H1 (cell line): ENCODE measurements around the gene MIDN. TPM values are rescaled to one million over a fixed set of nuclear protein-coding genes. Genes with fewer than 3 reads are reported as not detected.
A peak's percentile ranks its signal among the peaks of the same experiment; 100 is the strongest.

Experiments
- CTCF ChIA-PET: fragments of 300-600 bp; sonication (Branson Sonifier 250); formaldehyde crosslinking; loops from one replicate; lab custom pipeline; 2021; ENCODE audit not compliant: partially characterized antibody; lab: Charles Lee
- POLR2A ChIA-PET: fragments of 300-600 bp; sonication (Branson Sonifier 250); formaldehyde crosslinking; loops from one replicate; lab custom pipeline; 2021; ENCODE audit warnings: inconsistent platforms; ENCODE audit not compliant: partially characterized antibody; lab: Charles Lee
- DNase-seq, 2 experiments: peaks; one replicate each; pipeline versions ENCODE4 v3.0.0 to v3.0.0-alpha.2; 2010 to 2022; ENCODE audit warnings: low spot score in 2 of 2, low read depth in 1 of 2, mixed read lengths in 1 of 2
- FAIRE-seq: peaks from 2 replicates; lab custom pipeline; 2011; peaks lifted over from hg19 to GRCh38; lab: Jason Lieb, UNC
- H2AFZ ChIP-seq: 2 replicates; pipeline ENCODE4 v1.8.1; 2012; ENCODE audit warnings: low read length, inconsistent platforms
- H2AK5ac ChIP-seq: 2 replicates; pipeline ENCODE4 v1.6.1; 2013; ENCODE audit warnings: low read depth, low read length
- H2BK120ac ChIP-seq: replicated peaks from 2 replicates; pipeline ENCODE3; 2013; ENCODE audit warnings: low read depth, low read length, inconsistent platforms
- H2BK12ac ChIP-seq: 2 replicates; pipeline ENCODE4 v1.6.1; 2013; ENCODE audit warnings: low read depth, low read length
- H2BK15ac ChIP-seq: 2 replicates; pipeline ENCODE4 v1.6.1; 2013; ENCODE audit warnings: low read length
- H2BK20ac ChIP-seq: 2 replicates; pipeline ENCODE4 v1.6.1; 2013; ENCODE audit warnings: low read length
- H2BK5ac ChIP-seq: 2 replicates; pipeline ENCODE4 v1.6.1; 2013; ENCODE audit warnings: low read depth, low read length
- H3K14ac ChIP-seq: 2 replicates; pipeline ENCODE4 v1.6.1; 2013; ENCODE audit warnings: inconsistent platforms; ENCODE audit not compliant: insufficient read length
- H3K18ac ChIP-seq: 2 replicates; pipeline ENCODE4 v1.6.1; 2013; ENCODE audit warnings: low read length; ENCODE audit errors: extremely low read depth
- H3K23ac ChIP-seq: 2 replicates; pipeline ENCODE4 v1.6.1; 2013; ENCODE audit warnings: inconsistent platforms; ENCODE audit not compliant: insufficient read length
- H3K23me2 ChIP-seq: 2 replicates; pipeline ENCODE4 v1.6.1; 2013; ENCODE audit warnings: low read depth, low read length
- H3K27ac ChIP-seq: 2 replicates; pipeline ENCODE4 v1.6.1; 2011; ENCODE audit warnings: low read depth, low read length, inconsistent platforms
- H3K27me3 ChIP-seq, 4 experiments: replicated peaks in 1 of 4; 1 replicate in 1 of 4; 2 replicates in 3 of 4; pipeline versions ENCODE4 v1.6.1 to v1.8.1; 2011 to 2013; ENCODE audit warnings: low read length in 3 of 4, mild to moderate bottlenecking in 3 of 4, inconsistent platforms in 2 of 4, mixed read lengths in 2 of 4, moderate library complexity in 1 of 4; ENCODE audit not compliant: control insufficient read depth in 3 of 4, insufficient read depth in 3 of 4; ENCODE audit errors: extremely low read depth in 1 of 4
- H3K36me3 ChIP-seq, 4 experiments: 2 replicates each; pipeline versions ENCODE4 v1.6.1 to v1.8.1; 2011 to 2013; ENCODE audit warnings: mild to moderate bottlenecking in 4 of 4, low read length in 3 of 4, moderate library complexity in 2 of 4, control low read depth in 1 of 4, inconsistent platforms in 1 of 4; ENCODE audit not compliant: insufficient read depth in 4 of 4, control insufficient read depth in 2 of 4
- H3K4ac ChIP-seq: replicated peaks from 2 replicates; pipeline ENCODE3; 2013; ENCODE audit warnings: low read length, low read depth, mixed read lengths, inconsistent platforms; ENCODE audit not compliant: insufficient read length
- H3K4me1 ChIP-seq, 4 experiments: replicated peaks in 1 of 4; 1 replicate in 1 of 4; 2 replicates in 3 of 4; pipeline versions ENCODE4 v1.6.1 to v1.8.1; 2011 to 2013; ENCODE audit warnings: low read length in 3 of 4, inconsistent platforms in 2 of 4, mixed read lengths in 1 of 4; ENCODE audit not compliant: insufficient read depth in 4 of 4, control insufficient read depth in 3 of 4
- H3K4me2 ChIP-seq, 2 experiments: 2 replicates each; pipeline versions ENCODE4 v1.6.1 to v1.8.1; 2011 to 2013; ENCODE audit warnings: low read depth in 2 of 2, low read length in 2 of 2, control low read depth in 1 of 2, inconsistent platforms in 1 of 2, mild to moderate bottlenecking in 1 of 2; ENCODE audit not compliant: insufficient read depth in 1 of 2
- H3K4me3 ChIP-seq, 4 experiments: fragments of 200-600, 300-600 bp in 1 of 4; sonication (generic), shearing (Covaris generic), sonication (Bioruptor Twin) in 1 of 4; 2 replicates each; pipeline versions ENCODE4 v1.5.1 to v1.8.1; 2011 to 2016; ENCODE audit warnings: low read length in 4 of 4, low read depth in 3 of 4, control low read depth in 2 of 4, inconsistent platforms in 2 of 4, mild to moderate bottlenecking in 2 of 4, mixed read lengths in 1 of 4, moderate library complexity in 1 of 4; ENCODE audit not compliant: insufficient read depth in 2 of 4; ENCODE audit errors: extremely low read depth in 1 of 4
- H3K56ac ChIP-seq: replicated peaks from 2 replicates; pipeline ENCODE3; 2013; ENCODE audit warnings: low read depth, mild to moderate bottlenecking, mixed read lengths, low read length, inconsistent platforms; ENCODE audit not compliant: insufficient read length
- H3K79me1 ChIP-seq: 2 replicates; pipeline ENCODE4 v1.6.1; 2013; ENCODE audit warnings: low read depth, low read length, control low read depth
- H3K79me2 ChIP-seq, 2 experiments: 2 replicates each; pipeline versions ENCODE4 v1.6.1 to v1.8.1; 2012 to 2013; ENCODE audit warnings: low read length in 2 of 2, mild to moderate bottlenecking in 2 of 2, inconsistent platforms in 1 of 2; ENCODE audit not compliant: insufficient read depth in 2 of 2, control insufficient read depth in 1 of 2
- H3K9ac ChIP-seq, 4 experiments: replicated peaks in 1 of 4; 1 replicate in 1 of 4; 2 replicates in 3 of 4; pipeline versions ENCODE4 v1.6.1 to v1.8.1; 2011 to 2013; ENCODE audit warnings: low read depth in 3 of 4, low read length in 3 of 4, control low read depth in 2 of 4, mild to moderate bottlenecking in 2 of 4, moderate library complexity in 2 of 4, inconsistent platforms in 1 of 4; ENCODE audit errors: extremely low read depth in 1 of 4
- H3K9me3 ChIP-seq, 2 experiments: 2 replicates each; pipeline versions ENCODE4 v1.6.1 to v1.8.1; 2012 to 2013; ENCODE audit warnings: mild to moderate bottlenecking in 2 of 2, moderate library complexity in 2 of 2, control low read depth in 1 of 2, inconsistent platforms in 1 of 2, low read depth in 1 of 2, low read length in 1 of 2, mixed read lengths in 1 of 2; ENCODE audit not compliant: insufficient read depth in 2 of 2
- H4K20me1 ChIP-seq, 2 experiments: replicated peaks in 1 of 2; 2 replicates each; pipeline versions ENCODE3 to v1.8.1; 2011 to 2013; ENCODE audit warnings: inconsistent platforms in 2 of 2, low read length in 2 of 2, mild to moderate bottlenecking in 1 of 2; ENCODE audit not compliant: insufficient read depth in 2 of 2, control insufficient read depth in 1 of 2
- H4K5ac ChIP-seq: 2 replicates; pipeline ENCODE4 v1.6.1; 2013; ENCODE audit warnings: low read length, low read depth, mixed read lengths, inconsistent platforms; ENCODE audit not compliant: insufficient read length
- H4K8ac ChIP-seq: 2 replicates; pipeline ENCODE4 v1.8.0; 2013; ENCODE audit warnings: mild to moderate bottlenecking, moderate library complexity, low read length, inconsistent platforms; ENCODE audit not compliant: insufficient read depth; ENCODE audit errors: extremely low read depth
- H4K91ac ChIP-seq: replicated peaks from 2 replicates; pipeline ENCODE3; 2013; ENCODE audit warnings: low read length, mixed read lengths, inconsistent platforms; ENCODE audit not compliant: insufficient read length
- BACH1 ChIP-seq: IDR thresholded peaks from 2 replicates; pipeline ENCODE4 v1.6.1; 2012; ENCODE audit warnings: low read length, improper control_type of control experiment
- CEBPB ChIP-seq: IDR thresholded peaks from 2 replicates; pipeline ENCODE4 v1.6.1; 2012; ENCODE audit warnings: low read depth, low read length
- CHD2 ChIP-seq: IDR thresholded peaks from 2 replicates; pipeline ENCODE4 v1.6.1; 2012; ENCODE audit warnings: low read length, improper control_type of control experiment
- KDM5A ChIP-seq: fragments of 200-600 bp; IDR thresholded peaks from 2 replicates; pipeline ENCODE4 v1.7.1; 2012; ENCODE audit warnings: mild to moderate bottlenecking, low read length, inconsistent platforms, mixed read lengths
- RFX5 ChIP-seq: IDR thresholded peaks from 2 replicates; pipeline ENCODE4 v1.6.1; 2011; ENCODE audit warnings: low read depth, low read length, improper control_type of control experiment, borderline replicate concordance
- RXRA ChIP-seq: IDR thresholded peaks from 2 replicates; pipeline ENCODE4 v1.6.1; 2011; ENCODE audit warnings: low read depth, mild to moderate bottlenecking, low read length, moderate library complexity; ENCODE audit not compliant: insufficient read depth
- SAP30 ChIP-seq: fragments of 300-600 bp; sonication (generic); IDR thresholded peaks from 2 replicates; pipeline ENCODE4 v1.7.1; 2012; ENCODE audit warnings: low read length, moderate library complexity, mild to moderate bottlenecking, inconsistent platforms; ENCODE audit not compliant: insufficient read depth, insufficient replicate concordance
- SIRT6 ChIP-seq: IDR thresholded peaks from one replicate; pipeline ENCODE4 v1.7.1; 2012; ENCODE audit warnings: low read length, inconsistent platforms
- TBP ChIP-seq: IDR thresholded peaks from 2 replicates; pipeline ENCODE4 v1.6.1; 2011; ENCODE audit warnings: low read depth, low read length, improper control_type of control experiment
- whole genome bisulfite sequencing, 2 experiments: shearing (Covaris generic) in 1 of 2; methylation state at CpG; one replicate each; pipeline versions ENCODE4 v1.1.6 to v1.1.7; 2013 to 2015; ENCODE audit warnings: low lambda C conversion rate in 2 of 2, mixed read lengths in 2 of 2, inconsistent platforms in 1 of 2, low coverage in 1 of 2, missing lambda C conversion rate in 1 of 2; ENCODE audit not compliant: insufficient replicate concordance in 2 of 2, insufficient coverage in 1 of 2, insufficient read length in 1 of 2; ENCODE audit errors: extremely low coverage in 1 of 2, missing lambda C conversion rate in 1 of 2; 5-methylcytosine and 5-hydroxymethylcytosine counted together
- polyA plus RNA-seq, 7 experiments: library from polyadenylated mRNA; depleted of rRNA in 3 of 7; stranded (reverse) in 5 of 7; unstranded in 2 of 7; fragments of >200 nt in 5 of 7; fragments of 200-250 nt in 2 of 7; gene quantifications; 1 replicate in 5 of 7; 2 replicates in 1 of 7; 4 replicates in 1 of 7; pipeline versions ENCODE4 v1.2.1 to v1.2.3, GENCODE V29; 2011 to 2013; ENCODE audit warnings: missing spikeins in 2 of 7, mixed read lengths in 2 of 7
- total RNA-seq: library from RNA; stranded (reverse); fragmentation: NEBNext Ultra II Directional; extraction: Animal tissue kit (Norgen Biotek cat#: 25700); gene quantifications from 2 replicates; pipeline ENCODE4 v1.2.1, GENCODE V29; 2021
- TF ChIP-seq, protein P1 (sequence below): IDR thresholded peaks from 2 replicates; pipeline ENCODE4 v1.6.1; 2012; ENCODE audit warnings: inconsistent platforms
- TF ChIP-seq, protein P2 (sequence below): IDR thresholded peaks from 2 replicates; pipeline ENCODE4 v1.6.1; 2011; ENCODE audit warnings: low read depth, mild to moderate bottlenecking, low read length; ENCODE audit not compliant: insufficient read depth

The MIDN gene
- total and polyA plus RNA-seq, 2 of the 8 experiments (the other 6 are each of a cell fraction or from before 2014, with no cell fraction given) = 39.8 to 159 TPM

DNA sequence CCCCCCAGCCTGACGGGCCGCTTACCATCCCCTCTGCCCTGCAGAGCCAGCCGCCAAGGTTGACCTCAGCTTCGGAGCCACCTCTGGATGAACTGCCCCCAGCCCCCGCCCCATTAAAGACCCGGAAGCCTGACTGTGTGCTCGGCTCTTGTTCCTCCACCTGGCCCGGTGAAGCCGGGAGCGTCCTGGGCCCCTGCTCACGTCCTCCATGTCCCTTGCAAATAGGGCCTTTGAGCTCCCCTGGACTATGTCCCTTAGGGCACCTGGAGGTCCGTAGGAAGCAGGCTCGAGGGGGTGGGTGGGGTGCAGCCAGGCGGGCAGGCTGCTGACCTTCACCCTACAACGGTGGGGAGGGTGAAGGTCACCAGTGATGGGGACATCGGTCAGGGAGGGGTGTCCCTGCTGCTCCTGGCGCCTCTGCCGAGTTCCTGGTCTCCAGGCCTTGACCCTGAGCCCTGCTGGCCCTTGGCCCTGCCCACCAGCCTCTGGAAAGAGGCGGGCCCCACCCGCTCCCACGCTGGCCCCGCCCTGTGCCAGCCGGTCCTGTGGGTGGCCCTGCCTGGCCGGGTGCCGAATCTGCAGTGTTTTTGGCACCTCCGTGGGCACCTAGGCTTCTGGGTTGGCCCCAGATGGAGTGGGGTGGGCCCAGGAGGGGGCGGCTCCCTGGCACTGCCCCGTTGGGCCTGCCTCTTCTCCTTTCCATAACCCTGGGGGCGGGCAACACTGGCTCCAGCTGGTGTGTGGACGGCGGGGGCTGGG is 3.5 kb upstream of the MIDN start:
- no peak overlapping the region for H3K56ac ChIP-seq
- H4K8ac ChIP-seq = peak overlapping the region; percentile 29; the same call in 1 of the 2 replicates
- no peak overlapping the region for H2BK12ac ChIP-seq
- no peak overlapping the region for H2BK15ac ChIP-seq
- H3K9me3 ChIP-seq = no peaks in the 10 kb centered on the region
- H2BK20ac ChIP-seq = no peak overlapping the region
- H3K23ac ChIP-seq = no peak overlapping the region
- peaks cover 9% of the 10 kb centered on the region for H3K79me1 ChIP-seq
- H3K4ac ChIP-seq = no peak overlapping the region
- H3K36me3 ChIP-seq = peaks cover 0 to under 1% (median 0%) of the 10 kb centered on the region in 4 experiments; a peak in 2 of 8 replicates
- H3K4me2 ChIP-seq = peak overlapping the region in 1 of 2 experiments; percentile 39; a peak in 1 of 4 replicates
- H3K4me1 ChIP-seq = peaks cover 0 to 21% (median 7%) of the 10 kb centered on the region in 4 experiments; a peak in 5 of 7 replicates
- H4K20me1 ChIP-seq = peaks cover 0 to 7% of the 10 kb centered on the region in 2 experiments
- H3K14ac ChIP-seq = no peak overlapping the region
- FAIRE-seq = no peak
- peaks cover 0 to 8% of the 10 kb centered on the region in 2 experiments; a peak in 1 of 4 replicates for H3K79me2 ChIP-seq
- no peak overlapping the region for H2BK120ac ChIP-seq
- peak overlapping the region; percentile 32; the same call in 1 of the 2 replicates for H3K18ac ChIP-seq
- H2AFZ ChIP-seq = no peak overlapping the region
- peak overlapping the region; percentile 18; the same call in 1 of the 2 replicates for H2BK5ac ChIP-seq
- ChIA-PET POLR2A (interaction anchor here (0.7 to 10.1 kb wide), 14 partner anchors 9 to 194 kb away, joined by 3 to 355 read pairs (median 4); partner anchors contain the start of genes ARHGAP45, CIRBP, FAM174C and GPX4), CTCF (interaction anchor here (0.6 to 7.7 kb wide), 26 partner anchors 8 to 381 kb away, joined by 3 to 212 read pairs (median 4); partner anchors contain the start of genes CIRBP and FAM174C)
- H3K27me3 ChIP-seq = no peaks in the 10 kb centered on the region
- no peak overlapping the region for H2AK5ac ChIP-seq
- peaks cover 5% of the 10 kb centered on the region; the same call in 1 of the 2 replicates for H3K23me2 ChIP-seq
- no peak overlapping the region for H4K5ac ChIP-seq
- 75% methylated on average over 23 of the region's 31 CpGs; no CpG with 5 or more reads in 1 of the 2 experiments for WGBS, 2 experiments
- H3K4me3 ChIP-seq = no peak overlapping the region
- H3K9ac ChIP-seq = no peak overlapping the region
- DNase-seq = no peak
- 0 out of 2 replicates have a peak overlapping the region, but pooled peaks have one; percentile 16 for H3K27ac ChIP-seq
- H4K91ac ChIP-seq = no peak overlapping the region
- no peak for TF ChIP-seq SAP30
- TF ChIP-seq BACH1 = no peak
- TF ChIP-seq TBP = no peak
- TF ChIP-seq RXRA = no peak
- no peak for TF ChIP-seq SIRT6
- TF ChIP-seq, protein P1, sequence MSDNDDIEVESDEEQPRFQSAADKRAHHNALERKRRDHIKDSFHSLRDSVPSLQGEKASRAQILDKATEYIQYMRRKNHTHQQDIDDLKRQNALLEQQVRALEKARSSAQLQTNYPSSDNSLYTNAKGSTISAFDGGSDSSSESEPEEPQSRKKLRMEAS = no peak
- TF ChIP-seq KDM5A = no peak
- TF ChIP-seq RFX5 = no peak
- no peak for TF ChIP-seq CEBPB
- no peak for TF ChIP-seq CHD2
- TF ChIP-seq, protein P2, sequence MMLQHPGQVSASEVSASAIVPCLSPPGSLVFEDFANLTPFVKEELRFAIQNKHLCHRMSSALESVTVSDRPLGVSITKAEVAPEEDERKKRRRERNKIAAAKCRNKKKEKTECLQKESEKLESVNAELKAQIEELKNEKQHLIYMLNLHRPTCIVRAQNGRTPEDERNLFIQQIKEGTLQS = no peak
